IPS-18a (cell line): ENCODE results near the gene SLC16A2.
"Not testable (repeated sequence)": the region's sequence is repeated elsewhere in the genome, so short reads cannot be mapped to it uniquely, and the experiment has no call there.

Experiments
- H3K27ac ChIP-seq: one replicate; pipeline ENCODE4 v1.5.1; 2013; ENCODE audit warnings: low read length
- H3K27me3 ChIP-seq: one replicate; pipeline ENCODE4 v1.6.1; 2013; ENCODE audit warnings: mild to moderate bottlenecking, low read length; ENCODE audit not compliant: control insufficient read depth, insufficient read depth
- H3K36me3 ChIP-seq: one replicate; pipeline ENCODE4 v1.6.1; 2013; ENCODE audit warnings: low read depth, low read length; ENCODE audit not compliant: control insufficient read depth
- H3K4me1 ChIP-seq: one replicate; pipeline ENCODE4 v1.6.1; 2013; ENCODE audit warnings: low read depth, low read length; ENCODE audit not compliant: control insufficient read depth
- H3K4me3 ChIP-seq: one replicate; pipeline ENCODE4 v1.5.1; 2013; ENCODE audit warnings: low read length
- H3K9ac ChIP-seq: one replicate; pipeline ENCODE4 v1.6.1; 2013; ENCODE audit warnings: mild to moderate bottlenecking, low read length, moderate library complexity
- H3K9me3 ChIP-seq: one replicate; pipeline ENCODE4 v1.6.1; 2013; ENCODE audit warnings: low read depth, low read length; ENCODE audit not compliant: control insufficient read depth

The SLC16A2 gene

DNA sequence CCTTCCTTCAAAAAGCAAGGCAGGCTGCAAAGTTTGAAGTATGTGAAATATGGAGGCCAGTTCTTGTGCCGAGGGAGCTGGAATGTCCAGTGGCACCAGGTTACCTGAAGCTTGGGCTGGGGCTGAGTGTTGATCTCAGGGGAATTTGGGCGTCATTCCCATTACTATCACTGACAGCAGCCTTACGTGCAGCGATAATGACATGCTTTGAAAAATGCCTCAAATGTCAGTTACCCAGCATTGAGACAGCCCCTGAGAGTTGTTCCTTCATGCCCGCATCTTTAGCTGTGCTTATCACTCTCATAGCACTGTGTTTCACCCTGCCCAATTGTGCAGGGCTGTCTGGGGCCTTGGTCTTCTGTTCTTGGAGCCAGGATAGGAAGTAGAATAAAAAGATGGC lies 27.4 kb downstream of the SLC16A2 start:
- H3K9me3 ChIP-seq = peaks cover 3% of the 10 kb centered on the region
- no peak overlapping the region for H3K9ac ChIP-seq
- no peak overlapping the region for H3K4me3 ChIP-seq
- H3K36me3 ChIP-seq = no peaks in the 10 kb centered on the region
- H3K27me3 ChIP-seq = no peaks in the 10 kb centered on the region
- no peak overlapping the region for H3K27ac ChIP-seq
- no peaks in the 10 kb centered on the region for H3K4me1 ChIP-seq

DNA sequence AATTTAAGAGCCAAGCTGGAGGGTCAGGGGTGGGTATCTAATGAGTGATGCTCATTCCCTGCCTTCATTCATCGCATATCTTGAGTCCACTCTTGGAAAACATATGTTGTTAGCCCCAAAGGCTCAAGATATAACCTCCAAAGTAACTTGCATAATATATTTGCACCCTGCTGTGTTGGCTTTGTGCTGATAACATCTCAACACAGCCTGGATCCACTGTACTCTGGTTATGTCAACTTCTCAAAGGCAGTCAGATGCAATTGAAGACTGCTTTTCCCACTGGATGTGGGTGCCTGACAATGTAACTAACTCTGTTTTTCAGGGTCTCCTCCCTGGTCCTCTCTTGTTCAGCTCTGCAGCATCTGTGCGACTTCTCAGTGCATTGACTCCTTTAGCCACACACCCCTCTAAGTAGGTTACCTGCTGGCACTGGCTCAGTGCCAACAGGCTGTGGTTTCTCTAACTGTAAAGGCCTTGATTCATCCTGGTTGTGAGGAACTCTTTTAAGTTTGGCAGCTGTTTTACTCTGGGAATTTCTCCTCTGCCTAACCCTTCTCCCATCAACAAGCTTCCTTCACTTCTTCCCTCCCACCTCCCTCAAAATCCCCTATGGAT lies 28.1 kb downstream of the SLC16A2 start:
- Histone ChIP-seq H3K4me3 (no peak overlapping the region), H3K9me3 (peaks cover 3% of the 10 kb centered on the region), H3K27ac (no peak overlapping the region), H3K9ac (no peak overlapping the region), H3K36me3 (no peaks in the 10 kb centered on the region), H3K4me1 (no peaks in the 10 kb centered on the region), H3K27me3 (no peaks in the 10 kb centered on the region)

DNA sequence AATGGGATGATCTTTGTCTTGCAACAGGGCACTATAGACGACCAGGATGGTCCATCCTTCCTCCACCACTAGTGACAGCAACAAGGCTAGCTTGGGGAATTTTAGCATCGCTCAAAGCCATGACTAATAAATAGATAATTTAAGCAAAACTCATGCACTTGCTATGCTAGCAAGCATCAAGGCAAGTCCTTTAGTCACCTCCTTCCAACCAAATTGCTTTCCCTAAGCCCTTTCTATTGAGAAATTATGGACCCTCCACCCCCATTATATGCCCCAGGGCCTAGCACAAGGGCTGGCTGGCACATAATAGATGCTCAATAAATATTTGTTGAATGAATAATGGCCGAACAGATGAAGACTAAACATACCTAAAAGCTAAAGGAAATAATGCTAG lies 28.6 kb downstream of the SLC16A2 start:
- Histone ChIP-seq H3K4me1 (no peaks in the 10 kb centered on the region), H3K4me3 (no peak overlapping the region), H3K36me3 (no peaks in the 10 kb centered on the region), H3K27me3 (no peaks in the 10 kb centered on the region), H3K9ac (no peak overlapping the region), H3K9me3 (peaks cover 3% of the 10 kb centered on the region), H3K27ac (no peak overlapping the region)

DNA sequence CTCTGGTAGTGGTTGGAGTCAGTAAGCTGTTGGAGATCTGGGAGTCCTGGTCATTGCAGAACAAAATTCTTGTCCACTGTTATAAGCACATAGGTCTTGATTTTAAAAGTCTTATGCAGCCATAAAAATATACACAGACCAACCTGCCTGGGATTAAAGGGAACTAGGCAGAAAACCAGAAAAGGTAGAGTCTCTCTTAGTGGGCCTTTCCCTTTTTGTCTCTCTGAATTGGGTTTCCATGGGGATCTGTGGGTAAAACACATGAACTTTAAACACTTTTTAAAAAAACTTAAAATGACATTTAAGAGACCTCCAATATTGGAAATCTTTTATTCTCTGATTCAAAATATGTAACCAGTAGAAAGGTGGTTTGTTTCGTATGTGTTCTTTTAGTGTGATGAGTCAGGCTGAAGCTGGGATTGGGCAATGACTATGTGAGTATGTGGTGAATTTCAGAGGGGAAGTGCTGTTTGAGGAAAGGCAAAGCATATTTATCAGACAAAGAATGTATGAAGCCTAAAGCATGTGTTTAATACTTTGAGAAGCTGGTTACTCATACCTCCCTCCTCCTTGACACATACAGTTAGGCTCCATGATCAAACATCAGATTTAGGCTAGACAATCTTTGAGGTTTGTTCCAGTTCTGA lies 29.6 kb downstream of the SLC16A2 start:
- Histone ChIP-seq H3K4me3 (no peak overlapping the region), H3K4me1 (no peaks in the 10 kb centered on the region), H3K27me3 (no peaks in the 10 kb centered on the region), H3K36me3 (no peaks in the 10 kb centered on the region), H3K9me3 (peaks cover 3% of the 10 kb centered on the region), H3K9ac (no peak overlapping the region), H3K27ac (no peak overlapping the region)

DNA sequence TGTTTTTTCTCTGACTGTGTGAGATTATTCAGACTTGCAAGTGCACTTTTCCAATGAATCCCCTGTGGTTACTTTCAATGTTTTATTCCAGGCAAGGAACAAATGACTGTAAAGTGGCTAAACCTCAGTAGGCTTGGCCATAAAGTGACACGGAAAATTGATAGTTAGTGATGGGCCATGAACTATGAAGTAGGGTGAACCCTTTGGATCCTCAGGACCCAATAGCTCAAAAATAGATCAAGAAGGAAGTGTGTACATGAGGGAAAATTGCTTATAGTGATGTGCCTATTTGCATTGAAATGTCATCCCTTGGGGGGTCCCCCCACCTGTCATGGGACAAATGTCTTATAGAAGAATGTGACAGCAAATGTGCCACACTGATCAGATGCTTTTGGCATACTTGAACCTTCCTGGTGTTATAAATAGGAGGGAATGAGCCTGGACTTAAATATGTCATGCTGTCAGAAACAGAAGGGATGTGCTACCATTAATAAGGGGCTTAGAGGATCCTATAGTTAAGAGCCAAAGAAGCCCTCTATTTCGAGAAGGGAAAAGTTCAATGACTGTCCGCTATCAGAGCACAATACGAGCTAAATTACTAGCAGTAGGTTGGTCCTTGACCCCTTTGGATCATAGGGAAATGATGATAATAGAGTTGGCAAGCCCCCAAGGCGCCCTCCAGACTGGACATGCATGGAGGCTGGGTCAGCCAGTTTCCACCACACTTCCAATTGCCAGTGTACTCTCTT lies 30.3 kb downstream of the SLC16A2 start:
- Histone ChIP-seq H3K4me3 (no peak overlapping the region), H3K4me1 (no peaks in the 10 kb centered on the region), H3K9me3 (peaks cover 3% of the 10 kb centered on the region), H3K9ac (no peak overlapping the region), H3K27me3 (no peaks in the 10 kb centered on the region), H3K36me3 (no peaks in the 10 kb centered on the region), H3K27ac (no peak overlapping the region)

DNA sequence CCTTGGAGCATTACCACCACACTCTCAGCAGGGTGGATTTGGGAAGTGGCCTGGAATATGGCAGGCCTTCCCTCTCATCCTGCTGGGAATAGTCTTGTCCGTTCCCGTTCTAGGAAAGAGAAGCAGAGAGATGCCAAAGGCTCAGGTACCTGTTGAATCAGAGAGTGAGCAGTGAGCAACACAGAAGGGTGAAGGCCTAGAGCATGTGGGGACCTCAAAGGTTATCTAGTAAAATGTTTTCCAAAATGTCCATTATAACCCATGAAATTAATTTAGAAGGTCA lies 30.8 kb downstream of the SLC16A2 start:
- Histone ChIP-seq H3K36me3 (no peaks in the 10 kb centered on the region), H3K4me3 (no peak overlapping the region), H3K4me1 (no peaks in the 10 kb centered on the region), H3K27me3 (no peaks in the 10 kb centered on the region), H3K27ac (no peak overlapping the region), H3K9ac (no peak overlapping the region), H3K9me3 (peaks cover 3% of the 10 kb centered on the region)

DNA sequence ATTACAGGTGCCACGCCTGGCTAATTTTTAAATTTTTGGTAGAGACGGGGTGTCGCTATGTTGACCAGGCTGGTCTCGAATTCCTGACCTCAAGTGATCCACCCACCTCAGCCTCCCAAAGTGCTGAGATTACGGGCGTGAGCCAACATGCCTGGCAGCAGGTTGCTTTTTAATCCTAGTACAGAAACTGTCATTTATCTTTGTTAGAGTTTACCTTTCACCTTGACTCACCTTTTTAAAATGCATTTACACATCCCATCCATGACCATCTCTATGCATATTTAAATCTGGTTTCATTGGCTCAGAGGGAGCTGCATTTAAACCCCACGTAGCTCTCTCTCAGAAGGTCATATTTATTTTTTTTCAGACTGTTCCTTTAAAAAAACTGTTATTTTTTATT lies 31.9 kb downstream of the SLC16A2 start:
- Histone ChIP-seq H3K27me3 (no peaks in the 10 kb centered on the region), H3K4me1 (no peaks in the 10 kb centered on the region), H3K4me3 (no peak overlapping the region), H3K9ac (no peak overlapping the region), H3K9me3 (peaks cover 3% of the 10 kb centered on the region), H3K36me3 (no peaks in the 10 kb centered on the region), H3K27ac (no peak overlapping the region)

DNA sequence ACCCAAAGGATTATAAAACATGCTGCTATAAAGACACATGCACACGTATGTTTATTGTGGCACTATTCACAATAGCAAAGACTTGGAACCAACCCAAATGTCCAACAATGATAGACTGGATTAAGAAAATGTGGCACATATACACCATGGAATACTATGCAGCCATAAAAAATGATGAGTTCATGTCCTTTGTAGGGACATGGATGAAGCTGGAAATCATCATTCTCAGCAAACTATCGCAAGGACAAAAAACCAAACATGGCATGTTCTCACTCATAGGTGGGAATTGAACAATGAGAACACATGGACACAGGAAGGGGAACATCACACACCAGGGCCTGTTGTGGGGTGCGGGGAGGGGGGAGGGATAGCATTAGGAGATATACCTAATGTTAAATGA lies 32.9 kb downstream of the SLC16A2 start:
- H3K9ac ChIP-seq, H3K4me1 ChIP-seq, H3K27ac ChIP-seq, H3K4me3 ChIP-seq, H3K27me3 ChIP-seq, H3K36me3 ChIP-seq, H3K9me3 ChIP-seq: not testable (repeated sequence)

DNA sequence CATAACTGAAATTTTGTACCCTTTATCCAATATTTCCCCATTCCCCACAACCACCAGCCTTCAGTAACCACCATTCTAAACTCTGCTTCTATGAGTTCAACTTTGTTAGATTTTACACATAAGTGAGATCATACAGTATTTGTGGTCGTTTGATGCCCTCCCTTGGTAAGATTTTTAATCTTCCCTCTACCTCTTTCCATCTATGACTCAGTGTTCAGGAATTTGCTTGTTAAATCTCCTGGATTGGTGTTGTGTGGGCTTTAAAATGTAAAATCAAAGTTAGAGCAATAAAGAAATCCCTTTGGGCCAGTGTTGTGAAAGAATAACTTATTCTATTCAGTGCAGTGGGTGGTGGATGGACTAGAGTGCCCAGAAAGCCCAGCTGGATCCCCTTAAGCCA lies 37.4 kb downstream of the SLC16A2 start:
- peaks cover 4% of the 10 kb centered on the region for H3K9me3 ChIP-seq
- no peaks in the 10 kb centered on the region for H3K27me3 ChIP-seq

DNA sequence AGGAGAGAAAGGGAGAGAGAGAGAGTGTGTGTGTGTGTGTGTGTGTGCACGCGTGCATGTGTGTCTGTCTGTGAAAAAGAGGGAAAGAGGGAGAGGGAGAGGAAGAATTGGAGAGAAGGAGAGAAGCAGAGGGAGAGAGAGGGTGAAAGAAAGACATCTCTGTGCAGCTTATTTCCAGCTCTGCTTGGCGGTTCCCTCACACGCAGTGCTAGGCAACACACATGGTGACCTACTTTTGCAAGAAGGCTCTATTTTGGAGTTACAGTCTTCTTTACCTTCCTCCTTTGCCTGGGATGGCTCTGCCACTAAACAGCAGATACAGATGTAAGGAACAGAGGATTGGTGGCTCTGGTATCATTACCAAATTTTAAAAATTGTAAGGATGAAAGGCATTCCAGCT lies 40.1 kb downstream of the SLC16A2 start:
- Histone ChIP-seq H3K9ac (no peak overlapping the region), H3K4me1 (no peaks in the 10 kb centered on the region), H3K27me3 (no peaks in the 10 kb centered on the region), H3K9me3 (peaks cover 4% of the 10 kb centered on the region), H3K36me3 (no peaks in the 10 kb centered on the region), H3K27ac (no peak overlapping the region), H3K4me3 (no peak overlapping the region)

More for the DNA sequence above, 37.4 kb downstream of the SLC16A2 start:
- H3K4me1 ChIP-seq = no peaks in the 10 kb centered on the region
- H3K36me3 ChIP-seq = no peaks in the 10 kb centered on the region
- H3K9ac ChIP-seq = no peak overlapping the region
- H3K4me3 ChIP-seq = no peak overlapping the region
- no peak overlapping the region for H3K27ac ChIP-seq

DNA sequence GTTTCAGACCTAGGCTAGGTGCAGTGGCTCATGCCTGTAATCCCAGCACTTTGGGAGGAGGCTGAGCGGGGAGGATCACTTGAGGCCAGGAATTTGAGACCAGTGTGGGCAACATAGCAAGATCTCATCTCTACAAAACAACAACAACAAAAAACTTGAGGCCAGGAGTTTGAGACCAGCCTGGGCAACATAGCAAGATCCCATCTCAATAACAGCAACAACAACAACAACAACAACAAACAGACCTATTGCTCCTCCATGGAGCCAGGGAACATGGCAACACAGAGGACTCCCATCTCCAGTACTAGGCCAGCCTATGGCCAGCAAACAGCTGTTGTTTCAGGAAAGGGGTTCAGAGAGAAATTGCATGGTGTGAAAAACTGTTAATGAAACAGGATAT lies 43.4 kb downstream of the SLC16A2 start:
- Histone ChIP-seq H3K4me3 (no peak overlapping the region), H3K27ac (no peak overlapping the region), H3K36me3 (no peaks in the 10 kb centered on the region), H3K27me3 (no peaks in the 10 kb centered on the region), H3K9me3 (peaks cover 6% of the 10 kb centered on the region), H3K4me1 (no peaks in the 10 kb centered on the region), H3K9ac (no peak overlapping the region)

DNA sequence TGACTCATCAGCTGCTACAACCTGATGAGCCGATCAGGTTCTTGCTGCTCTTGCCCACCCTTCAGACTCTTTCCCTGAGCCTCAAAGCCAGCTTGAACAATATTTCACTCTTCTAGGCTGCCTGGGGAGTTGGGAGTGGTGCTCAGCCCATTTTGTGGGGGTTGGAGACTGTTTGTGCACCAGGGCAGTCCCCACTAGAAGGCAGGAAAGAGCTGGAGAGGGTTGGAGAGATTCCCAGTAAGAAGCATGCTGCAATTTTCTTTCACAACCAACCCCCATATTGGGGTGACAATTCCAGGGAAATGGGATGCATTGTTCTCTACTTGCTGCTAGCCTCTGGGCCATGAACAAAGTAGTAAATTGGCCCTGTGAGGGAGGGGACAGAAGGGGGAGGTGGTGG lies 44.1 kb downstream of the SLC16A2 start:
- Histone ChIP-seq H3K27me3 (no peaks in the 10 kb centered on the region), H3K27ac (no peak overlapping the region), H3K4me3 (no peak overlapping the region), H3K9ac (no peak overlapping the region), H3K36me3 (no peaks in the 10 kb centered on the region), H3K9me3 (peaks cover 9% of the 10 kb centered on the region), H3K4me1 (no peaks in the 10 kb centered on the region)
